Endothelial cell of umbilical vein (primary cell): ENCODE data around the gene NAALADL1. TPM values are rescaled to one million over a fixed set of nuclear protein-coding genes. Genes with fewer than 3 reads are reported as not detected.

ENCODE experiments used
- BruUV-seq: library from RNA; stranded (reverse); fragments of 400-500 nt; replicated peaks from 2 replicates; lab custom pipeline; 2021; lab: Mats Ljungman, UMichigan
- CTCF ChIA-PET: fragments of 300-600, 350-600 bp; sonication (Branson Sonifier 250); formaldehyde crosslinking; loops from one replicate; lab custom pipeline; 2021; ENCODE audit warnings: antibody characterized with exemption, inconsistent platforms; lab: Charles Lee
- POLR2A ChIA-PET: fragments of 300-600, 350-600 bp; sonication (Branson Sonifier 250); formaldehyde crosslinking; loops from one replicate; lab custom pipeline; 2021; ENCODE audit warnings: antibody characterized with exemption, inconsistent platforms; lab: Charles Lee
- DNase-seq: peaks from one replicate; pipeline ENCODE4 v3.0.0-alpha.2; 2011; ENCODE audit warnings: low read depth, low spot score
- FAIRE-seq: peaks from 2 replicates; lab custom pipeline; 2011; peaks lifted over from hg19 to GRCh38; lab: Jason Lieb, UNC
- H2AFZ ChIP-seq: 2 replicates; pipeline ENCODE4 v1.6.0; 2012; ENCODE audit warnings: low read depth, low read length, control low read depth, inconsistent platforms
- H3K27ac ChIP-seq: 2 replicates; pipeline ENCODE4 v1.5.1; 2011; ENCODE audit warnings: low read depth, mild to moderate bottlenecking, control low read depth, low read length, moderate library complexity; ENCODE audit not compliant: insufficient read depth
- H3K27me3 ChIP-seq, 2 experiments: 2 replicates each; pipeline versions ENCODE4 v1.6.0 to v1.6.1; 2011; ENCODE audit warnings: low read length in 2 of 2, mixed read lengths in 1 of 2; ENCODE audit not compliant: control insufficient read depth in 2 of 2, insufficient read depth in 2 of 2
- H3K36me3 ChIP-seq, 2 experiments: 2 replicates in 1 of 2; 3 replicates in 1 of 2; pipeline ENCODE4 v1.5.1; 2011; ENCODE audit warnings: low read length in 2 of 2, mild to moderate bottlenecking in 1 of 2, moderate library complexity in 1 of 2; ENCODE audit not compliant: control insufficient read depth in 2 of 2, insufficient read depth in 2 of 2; ENCODE audit errors: extremely low read depth in 1 of 2
- H3K4me1 ChIP-seq: 3 replicates; pipeline ENCODE4 v1.5.1; 2011; ENCODE audit warnings: mild to moderate bottlenecking, low read length; ENCODE audit not compliant: control insufficient read depth, insufficient read depth; ENCODE audit errors: extremely low read depth
- H3K4me2 ChIP-seq: 2 replicates; pipeline ENCODE4 v1.6.1; 2011; ENCODE audit warnings: low read length, control low read depth, mixed read lengths; ENCODE audit not compliant: insufficient read depth
- H3K4me3 ChIP-seq, 3 experiments: fragments of 200-600 bp in 1 of 3; sonication (generic), shearing (Covaris generic) in 1 of 3; replicated peaks in 1 of 3; 2 replicates each; pipeline ENCODE4 v1.5.1; 2011 to 2016; ENCODE audit warnings: control low read depth in 3 of 3, low read length in 3 of 3, mild to moderate bottlenecking in 2 of 3, inconsistent platforms in 1 of 3, low read depth in 1 of 3, moderate library complexity in 1 of 3; ENCODE audit not compliant: insufficient read depth in 1 of 3
- H3K79me2 ChIP-seq: 2 replicates; pipeline ENCODE4 v1.6.0; 2012; ENCODE audit warnings: low read length, inconsistent platforms; ENCODE audit not compliant: control insufficient read depth, insufficient read depth
- H3K9ac ChIP-seq: replicated peaks from 2 replicates; pipeline ENCODE3; 2011; ENCODE audit warnings: low read length, control low read depth; ENCODE audit not compliant: insufficient read depth; ENCODE audit errors: extremely low read depth
- H3K9me1 ChIP-seq: replicated peaks from 3 replicates; pipeline ENCODE4 v1.6.0; 2011; ENCODE audit warnings: mild to moderate bottlenecking, low read length; ENCODE audit not compliant: control insufficient read depth, insufficient read depth; ENCODE audit errors: extremely low read depth
- H3K9me3 ChIP-seq: replicated peaks from 2 replicates; pipeline ENCODE4 v1.5.1; 2012; ENCODE audit warnings: low read length, inconsistent platforms; ENCODE audit not compliant: control insufficient read depth, insufficient read depth
- H4K20me1 ChIP-seq: replicated peaks from 2 replicates; pipeline ENCODE3; 2011; ENCODE audit warnings: mild to moderate bottlenecking, low read length; ENCODE audit not compliant: control insufficient read depth, insufficient read depth; ENCODE audit errors: extremely low read depth
- EZH2 ChIP-seq: IDR thresholded peaks from 2 replicates; pipeline ENCODE4 v1.6.1; 2012; ENCODE audit warnings: borderline replicate concordance, low read depth, mild to moderate bottlenecking, moderate library complexity, low read length, inconsistent platforms; ENCODE audit not compliant: severe bottlenecking
- FOS ChIP-seq: IDR thresholded peaks from 2 replicates; pipeline ENCODE4 v1.6.1; 2011; ENCODE audit warnings: mild to moderate bottlenecking, low read length, moderate library complexity, borderline replicate concordance; ENCODE audit not compliant: insufficient read depth
- GATA2 ChIP-seq: IDR thresholded peaks from 2 replicates; pipeline ENCODE4 v1.7.0; 2011; ENCODE audit warnings: low read depth, mild to moderate bottlenecking, moderate library complexity, mixed read lengths, low read length; ENCODE audit not compliant: insufficient read length, insufficient read depth
- JUN ChIP-seq: IDR thresholded peaks from 2 replicates; pipeline ENCODE4 v1.6.1; 2011; ENCODE audit warnings: borderline replicate concordance, low read depth; ENCODE audit not compliant: insufficient read length, insufficient read depth
- MAX ChIP-seq: IDR thresholded peaks from 2 replicates; pipeline ENCODE4 v1.6.1; 2011; ENCODE audit not compliant: insufficient read depth, insufficient read length
- MYC ChIP-seq: IDR thresholded peaks from one replicate; pipeline ENCODE4 v1.6.1; 2011; ENCODE audit warnings: mild to moderate bottlenecking, low read depth, low read length
- POLR2A ChIP-seq: IDR thresholded peaks from 2 replicates; pipeline ENCODE4 v1.6.1; 2012; ENCODE audit warnings: low read depth, mild to moderate bottlenecking, control low read depth, low read length
- POLR2AphosphoS5 ChIP-seq: IDR thresholded peaks from 2 replicates; pipeline ENCODE4 v1.6.1; 2012; ENCODE audit warnings: low read depth, mild to moderate bottlenecking, control low read depth, low read length, moderate library complexity; ENCODE audit not compliant: insufficient read depth
- dilution Hi-C: fragments of 300-500 bp; cut with MboI; formaldehyde crosslinking; loops from one replicate; pipeline ENCODE4 v1.15.0; 2019; ENCODE audit warnings: low sequenced_read_pairs; ENCODE audit not compliant: extremely low pct_ligation_motif_present
- intact Hi-C: fragments of 100-400 bp; cut with micrococcal nuclease; formaldehyde crosslinking; loops from one replicate; pipeline ENCODE4 v1.10.0; 2022
- polyA plus RNA-seq, 4 experiments: library from polyadenylated mRNA; depleted of rRNA in 3 of 4; stranded (reverse) in 3 of 4; unstranded in 1 of 4; fragments of >200 nt; gene quantifications; 2 replicates each; pipeline versions ENCODE4 v1.2.1 to v1.2.3, GENCODE V29; 2011 to 2012; ENCODE audit warnings: missing spikeins in 1 of 4
- total RNA-seq: library from RNA; stranded (reverse); gene quantifications from 2 replicates; pipeline ENCODE4 v1.2.3, GENCODE V29; 2021
- TF ChIP-seq, protein P1 (sequence below), 2 donors: IDR thresholded peaks; 1 replicate in 1 of 2; 2 replicates in 1 of 2; pipeline ENCODE4 v1.5.1; 2011; ENCODE audit warnings: low read length in 2 of 2, mild to moderate bottlenecking in 2 of 2, moderate library complexity in 2 of 2, control low read depth in 1 of 2, inconsistent platforms in 1 of 2, low read depth in 1 of 2; ENCODE audit not compliant: insufficient read depth in 1 of 2; ENCODE audit errors: extremely low read depth in 1 of 2

Gene NAALADL1
- total and polyA plus RNA-seq, 2 donors (not counting 3 experiments of a cell fraction or from before 2014, with no cell fraction given) = 6.8 to 13.9 TPM

GRCh38 chr11:65045728-65046127, 12.6 kb downstream of the NAALADL1 start:
- Histone ChIP-seq H3K79me2 (no peaks in the 10 kb centered on the region), H3K9me3 (no peaks in the 10 kb centered on the region), H4K20me1 (no peaks in the 10 kb centered on the region), H2AFZ (no peak overlapping the region), H3K9ac (no peak overlapping the region), H3K9me1 (no peaks in the 10 kb centered on the region), H3K4me3 (no peak overlapping the region), H3K27me3 (no peaks in the 10 kb centered on the region), H3K36me3 (peaks cover 0 to 8% of the 10 kb centered on the region in 2 experiments), H3K27ac (no peak overlapping the region), H3K4me1 (peaks cover 13% of the 10 kb centered on the region), H3K4me2 (no peak overlapping the region)
- DNase-seq (no peak), FAIRE-seq (no peak)
- intact Hi-C loops (no loop called here), dilution Hi-C loops (no loop called here)
- BruUV-seq = no TSS peak
- CTCF ChIA-PET = interaction anchor here (0.8 to 1.0 kb wide), 2 partner anchors 19 to 31 kb away, joined by 3 read pairs; partner anchors contain the start of genes ARL2 and SNX15
- TF ChIP-seq FOS (no peak), JUN (no peak), MYC (no peak), GATA2 (no peak), EZH2 (no peak), MAX (no peak), POLR2AphosphoS5 (no peak)
- POLR2A ChIA-PET = interaction anchor here (0.7 kb wide), 1 partner anchor 10 kb away, joined by 3 read pairs; no protein-coding TSS in a partner anchor

GRCh38 chr11:65045061-65045460, 13.3 kb downstream of the NAALADL1 start:
- Histone ChIP-seq H3K27me3 (no peaks in the 10 kb centered on the region), H4K20me1 (no peaks in the 10 kb centered on the region), H3K4me2 (no peak overlapping the region), H3K79me2 (no peaks in the 10 kb centered on the region), H3K4me3 (no peak overlapping the region), H3K27ac (no peak overlapping the region), H3K36me3 (peaks cover 0 to 8% of the 10 kb centered on the region in 2 experiments), H3K9me1 (no peaks in the 10 kb centered on the region), H3K4me1 (peaks cover 15% of the 10 kb centered on the region), H3K9me3 (no peaks in the 10 kb centered on the region), H3K9ac (no peak overlapping the region), H2AFZ (no peak overlapping the region)
- FAIRE-seq = no peak
- no peak for DNase-seq
- ChIA-PET CTCF (interaction anchor here (0.8 to 1.0 kb wide), 2 partner anchors 18 to 31 kb away, joined by 3 read pairs; partner anchors contain the start of genes ARL2 and SNX15), POLR2A (no interaction called here)
- BruUV-seq = no TSS peak
- TF ChIP-seq POLR2A (no peak), FOS (no peak), GATA2 (no peak), EZH2 (no peak), POLR2AphosphoS5 (no peak)
- TF ChIP-seq, protein P1, sequence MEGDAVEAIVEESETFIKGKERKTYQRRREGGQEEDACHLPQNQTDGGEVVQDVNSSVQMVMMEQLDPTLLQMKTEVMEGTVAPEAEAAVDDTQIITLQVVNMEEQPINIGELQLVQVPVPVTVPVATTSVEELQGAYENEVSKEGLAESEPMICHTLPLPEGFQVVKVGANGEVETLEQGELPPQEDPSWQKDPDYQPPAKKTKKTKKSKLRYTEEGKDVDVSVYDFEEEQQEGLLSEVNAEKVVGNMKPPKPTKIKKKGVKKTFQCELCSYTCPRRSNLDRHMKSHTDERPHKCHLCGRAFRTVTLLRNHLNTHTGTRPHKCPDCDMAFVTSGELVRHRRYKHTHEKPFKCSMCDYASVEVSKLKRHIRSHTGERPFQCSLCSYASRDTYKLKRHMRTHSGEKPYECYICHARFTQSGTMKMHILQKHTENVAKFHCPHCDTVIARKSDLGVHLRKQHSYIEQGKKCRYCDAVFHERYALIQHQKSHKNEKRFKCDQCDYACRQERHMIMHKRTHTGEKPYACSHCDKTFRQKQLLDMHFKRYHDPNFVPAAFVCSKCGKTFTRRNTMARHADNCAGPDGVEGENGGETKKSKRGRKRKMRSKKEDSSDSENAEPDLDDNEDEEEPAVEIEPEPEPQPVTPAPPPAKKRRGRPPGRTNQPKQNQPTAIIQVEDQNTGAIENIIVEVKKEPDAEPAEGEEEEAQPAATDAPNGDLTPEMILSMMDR (IDR thresholded peaks at IDR 0.05; ENCODE audit: extremely low read depth in 1 of 2, insufficient read depth in 1 of 2, low read depth in 1 of 2, low read length in 2 of 2) = no peak
- intact Hi-C loops (no loop called here), dilution Hi-C loops (no loop called here)
